HG02884 (cell line): ENCODE data around the gene WDR91.
A peak's percentile ranks its signal among the peaks of the same experiment; 100 is the strongest.

Experiments
- ATAC-seq: cut with Tn5 transposase; IDR thresholded peaks from one replicate; pipeline ENCODE4 v1.9.1; 2021; ENCODE audit warnings: mild to moderate bottlenecking, moderate library complexity; ENCODE audit not compliant: unreplicated experiment

WDR91 gene

GRCh38 chr7:135200821-135201331 is 10.4 kb downstream of the WDR91 start:
- ATAC-seq: no peak

- no peak for ATAC-seq
These were observed 11.9 kb downstream of the WDR91 start for GRCh38 chr7:135199439-135199838.

DNA sequence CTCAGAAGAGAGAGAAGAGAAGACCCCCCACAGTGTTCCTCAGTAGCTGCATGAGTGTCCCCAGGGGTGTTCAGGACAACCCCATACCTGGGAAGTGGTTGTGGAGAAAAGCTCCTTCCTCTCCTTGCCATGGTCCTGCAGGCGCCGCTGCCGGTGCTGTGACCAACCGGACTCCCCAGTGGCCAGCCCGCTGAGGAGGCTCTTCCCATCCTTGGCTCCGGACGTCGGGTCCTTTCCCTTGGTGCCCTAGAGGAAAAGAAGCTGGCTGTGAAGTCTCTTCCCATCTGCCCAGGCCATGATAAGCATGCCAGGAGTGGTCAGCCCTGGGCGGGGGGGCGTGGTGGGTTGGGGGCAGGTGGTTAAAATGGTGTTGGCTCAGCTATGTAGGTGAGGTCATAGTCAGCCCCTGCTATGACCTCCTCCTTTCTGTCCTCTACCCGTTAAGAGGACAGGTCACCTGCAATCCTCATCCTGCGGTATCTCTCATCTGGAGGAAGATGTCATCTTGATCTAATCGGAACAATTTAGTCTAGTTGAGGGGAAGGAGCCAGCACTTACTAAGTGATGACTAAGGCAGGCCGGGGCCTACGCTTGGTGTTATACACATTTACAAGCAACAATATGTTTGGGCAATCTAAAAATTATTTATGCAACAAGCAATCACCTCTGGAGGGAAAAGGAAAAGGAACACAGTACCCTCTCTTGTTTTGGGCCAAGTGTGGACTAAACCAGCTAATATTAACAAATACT is 13.2 kb downstream of the WDR91 start:
- no peak for ATAC-seq

- no peak for ATAC-seq
These were observed 14.0 kb downstream of the WDR91 start for GRCh38 chr7:135197343-135197742.

GRCh38 chr7:135195968-135196629 is 15.2 kb downstream of the WDR91 start:
- no peak for ATAC-seq

DNA sequence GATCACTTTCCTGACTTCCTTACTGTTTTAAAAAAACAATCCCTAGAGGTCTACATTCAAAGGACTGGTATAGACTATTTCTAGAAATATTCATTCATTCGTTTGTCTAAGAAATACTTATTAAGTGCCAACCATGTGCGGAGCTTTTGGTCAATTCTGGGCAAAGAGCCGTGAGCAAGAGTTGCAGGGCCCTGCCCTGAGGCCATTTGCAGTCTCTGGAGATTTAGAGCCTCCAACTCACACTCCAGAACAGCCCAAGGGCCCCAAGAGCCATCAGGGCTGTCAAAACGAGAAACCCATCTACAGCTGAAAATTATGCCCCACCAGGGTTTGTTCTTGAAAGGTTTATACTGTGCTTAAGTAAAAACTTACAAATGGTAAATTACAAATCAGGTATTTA is 16.2 kb downstream of the WDR91 start:
- ATAC-seq: no peak

GRCh38 chr7:135194494-135195095 is 16.7 kb downstream of the WDR91 start:
- no peak for ATAC-seq

- no peak for ATAC-seq
These were observed 17.7 kb downstream of the WDR91 start for GRCh38 chr7:135193615-135194081.

DNA sequence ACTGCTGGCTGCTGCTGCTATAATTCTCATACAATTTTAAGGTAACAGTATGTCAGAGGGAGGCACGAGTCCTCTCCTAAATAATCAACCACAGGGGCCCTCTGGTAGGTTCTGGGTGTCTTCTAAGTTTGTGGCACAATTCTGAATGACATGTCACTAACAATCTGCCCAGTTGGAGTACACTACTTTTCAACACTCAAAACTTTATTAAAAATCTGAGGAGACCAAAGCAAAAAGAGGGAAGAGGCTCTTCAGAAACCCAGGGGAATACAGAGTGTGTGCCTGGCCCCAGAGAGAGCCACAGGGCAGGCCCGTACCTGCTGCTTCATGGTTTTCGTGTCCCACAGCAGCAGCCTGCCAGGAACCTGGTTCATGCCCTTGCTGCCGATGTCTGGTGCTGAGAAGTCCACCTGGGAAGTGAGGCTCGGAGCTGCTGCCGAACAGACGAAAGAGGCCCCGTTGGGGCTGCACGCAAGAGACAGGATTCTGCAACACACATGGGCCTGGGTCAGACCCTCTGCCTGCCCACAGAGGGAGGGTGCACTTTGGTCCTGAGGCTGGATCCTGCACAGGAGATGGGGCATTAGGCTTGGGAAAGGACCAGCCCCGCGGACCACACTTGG is 18.3 kb downstream of the WDR91 start:
- ATAC-seq: no peak

DNA sequence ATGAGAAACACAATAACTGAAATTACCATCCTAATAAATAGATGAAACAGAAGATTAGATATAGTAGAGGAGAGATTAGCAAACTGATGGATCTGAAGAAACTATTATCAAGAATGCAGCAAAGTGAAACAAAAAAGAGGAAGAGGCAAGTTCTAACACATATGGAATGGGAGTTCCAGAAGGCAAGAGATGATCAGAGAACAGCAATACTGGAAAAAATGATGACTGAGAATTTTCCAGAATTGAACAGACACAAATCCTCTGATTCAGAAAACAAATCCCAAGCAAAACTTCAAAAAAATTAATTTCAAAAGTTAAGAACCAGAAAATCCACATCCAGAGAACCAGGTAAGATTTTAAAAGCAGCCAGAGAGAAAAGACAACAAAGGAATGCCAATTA is 20.6 kb downstream of the WDR91 start:
- no peak for ATAC-seq

DNA sequence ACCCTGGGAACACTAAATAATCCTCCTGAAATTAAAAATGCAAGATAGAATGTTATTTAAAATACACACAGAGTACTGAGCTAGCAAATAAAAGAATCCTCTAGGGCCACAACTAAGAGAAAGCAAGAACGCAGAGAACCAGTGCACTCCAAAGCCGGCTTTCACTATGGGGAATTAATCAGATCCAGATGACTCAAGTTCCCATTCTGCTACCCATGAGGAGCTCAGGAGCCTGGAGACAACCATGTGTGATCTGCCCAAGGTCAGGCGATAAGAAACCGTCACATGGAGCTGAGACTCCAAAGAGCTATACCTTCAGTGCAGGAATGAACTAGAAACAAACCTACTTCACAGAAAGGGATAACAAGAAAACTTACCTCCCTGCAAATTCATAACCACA is 21.4 kb downstream of the WDR91 start:
- ATAC-seq: no peak

DNA sequence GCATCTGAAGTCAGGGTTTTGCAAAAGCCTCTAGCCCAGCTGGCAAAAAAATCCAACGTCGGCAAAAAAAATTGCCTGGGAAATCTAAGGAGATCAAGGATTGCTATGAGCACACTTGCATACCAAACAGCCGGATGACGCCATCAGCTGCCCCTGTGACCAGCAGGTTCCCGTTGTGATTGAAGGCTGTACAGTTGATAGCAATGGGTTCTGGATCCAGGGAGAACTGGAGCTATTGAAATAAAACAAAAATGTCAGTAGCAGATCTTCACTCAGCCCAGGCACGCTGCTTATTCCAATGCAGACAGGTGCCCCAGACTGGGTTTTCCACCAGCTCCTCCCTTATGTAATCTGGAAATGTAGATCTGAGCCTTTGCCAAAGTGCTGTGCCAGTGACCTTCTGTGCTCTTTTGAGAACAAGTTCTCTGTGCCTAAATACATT is 22.1 kb downstream of the WDR91 start:
- ATAC-seq: no peak

DNA sequence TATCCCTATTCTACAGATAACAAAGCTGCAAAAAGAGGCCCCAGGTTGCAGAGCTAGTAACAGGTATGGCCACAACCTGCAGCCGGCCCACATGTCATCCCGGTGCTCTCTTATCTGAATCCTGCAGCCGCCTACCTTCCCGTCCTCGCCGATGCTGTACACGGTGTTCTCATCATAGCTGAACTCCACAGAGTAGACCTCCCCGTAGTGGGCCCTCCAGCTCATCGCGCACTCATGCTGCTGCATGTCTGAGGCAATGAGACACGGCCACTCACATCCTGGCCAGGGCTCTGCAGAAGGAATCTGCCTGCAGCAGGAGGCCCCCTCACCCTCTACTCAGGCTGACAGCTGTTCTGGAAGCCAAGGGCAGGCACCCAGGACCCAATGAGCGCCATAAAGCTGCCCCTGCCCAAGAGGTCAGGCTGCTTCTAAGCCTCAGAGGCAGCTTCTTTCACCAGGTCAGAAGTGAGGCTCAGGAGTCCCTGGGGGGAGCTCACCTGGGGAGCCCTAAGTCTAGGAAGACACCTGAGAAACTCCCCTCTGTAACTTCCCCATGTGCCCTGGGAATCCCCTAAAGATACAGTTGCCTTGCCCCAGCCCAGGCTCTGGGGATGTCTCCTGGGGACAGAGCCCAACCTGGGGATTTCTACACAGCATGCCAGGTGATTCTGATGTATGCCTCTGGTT is 22.9 kb downstream of the WDR91 start:
- no peak for ATAC-seq

- peak; percentile 52 for ATAC-seq
These were observed 24.5 kb downstream of the WDR91 start for GRCh38 chr7:135186841-135187253.

GRCh38 chr7:135186261-135186540 is 25.1 kb downstream of the WDR91 start:
- no peak for ATAC-seq

DNA sequence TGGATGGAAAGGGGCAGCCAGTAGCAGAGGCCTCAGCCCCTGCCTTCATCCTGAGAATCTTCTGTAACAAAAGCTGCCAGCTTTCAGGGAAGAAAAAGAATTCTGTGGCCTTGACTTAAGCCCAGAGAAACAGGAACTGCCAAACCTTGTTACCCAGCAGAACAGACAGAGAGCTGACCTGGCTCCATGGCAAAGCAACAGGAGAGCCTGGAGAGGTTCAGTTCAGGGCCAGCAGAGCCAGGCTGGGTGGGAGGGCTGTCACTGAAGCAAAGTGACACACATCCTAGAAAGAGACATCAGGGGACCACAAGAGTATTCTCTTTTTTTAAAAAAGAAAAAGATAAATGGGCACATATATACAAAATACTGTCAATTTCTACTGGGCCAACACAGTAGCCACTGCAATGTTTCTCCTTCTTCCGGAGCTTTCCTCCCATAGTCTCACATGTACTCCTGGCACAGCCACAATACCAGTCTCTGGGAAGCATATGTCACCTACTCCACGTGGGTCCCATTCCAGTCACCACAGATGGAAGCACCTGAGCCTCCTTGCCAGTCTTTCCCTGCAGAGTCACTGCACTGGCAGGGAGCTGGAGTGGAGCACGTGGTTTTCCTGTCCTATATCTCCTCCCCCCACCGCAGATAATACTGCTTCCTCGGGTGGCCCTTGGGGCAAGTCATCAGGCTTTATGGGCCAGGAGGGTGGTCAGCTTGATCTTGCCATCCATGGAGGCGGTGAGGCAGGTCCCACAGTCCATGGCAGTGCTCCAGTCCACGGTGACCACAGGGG is 25.7 kb downstream of the WDR91 start:
- no peak for ATAC-seq

DNA sequence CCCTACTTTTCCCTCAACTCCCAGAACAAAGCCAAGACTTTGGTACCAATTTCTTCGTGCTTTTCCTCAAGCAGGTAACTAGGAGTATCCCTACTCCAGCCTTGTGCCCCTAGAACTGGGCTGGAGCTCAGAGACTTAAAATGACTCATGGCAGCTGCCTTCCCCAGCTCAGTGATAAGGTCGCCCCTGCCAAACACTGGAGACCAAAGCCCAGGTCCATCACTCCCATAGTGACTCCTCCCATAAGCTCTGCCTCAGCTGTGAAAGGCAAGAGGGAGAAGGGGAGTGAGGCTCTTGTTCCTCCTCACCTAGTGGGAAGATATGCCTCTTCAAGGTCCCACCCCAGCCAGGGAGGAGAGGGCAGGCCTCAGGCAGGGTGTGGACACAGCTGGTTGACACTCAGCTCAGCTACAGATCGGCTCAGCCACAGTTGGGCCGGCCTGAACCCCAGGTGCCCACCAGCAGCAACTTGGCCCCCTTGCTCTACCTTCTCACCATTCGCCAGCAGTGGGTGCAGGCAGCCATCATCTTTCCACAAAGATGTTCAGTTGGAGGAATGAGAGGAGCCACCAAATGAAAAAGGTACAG is 27.0 kb downstream of the WDR91 start:
- ATAC-seq: no peak

GRCh38 chr7:135183478-135183877 is 27.8 kb downstream of the WDR91 start:
- ATAC-seq: no peak

DNA sequence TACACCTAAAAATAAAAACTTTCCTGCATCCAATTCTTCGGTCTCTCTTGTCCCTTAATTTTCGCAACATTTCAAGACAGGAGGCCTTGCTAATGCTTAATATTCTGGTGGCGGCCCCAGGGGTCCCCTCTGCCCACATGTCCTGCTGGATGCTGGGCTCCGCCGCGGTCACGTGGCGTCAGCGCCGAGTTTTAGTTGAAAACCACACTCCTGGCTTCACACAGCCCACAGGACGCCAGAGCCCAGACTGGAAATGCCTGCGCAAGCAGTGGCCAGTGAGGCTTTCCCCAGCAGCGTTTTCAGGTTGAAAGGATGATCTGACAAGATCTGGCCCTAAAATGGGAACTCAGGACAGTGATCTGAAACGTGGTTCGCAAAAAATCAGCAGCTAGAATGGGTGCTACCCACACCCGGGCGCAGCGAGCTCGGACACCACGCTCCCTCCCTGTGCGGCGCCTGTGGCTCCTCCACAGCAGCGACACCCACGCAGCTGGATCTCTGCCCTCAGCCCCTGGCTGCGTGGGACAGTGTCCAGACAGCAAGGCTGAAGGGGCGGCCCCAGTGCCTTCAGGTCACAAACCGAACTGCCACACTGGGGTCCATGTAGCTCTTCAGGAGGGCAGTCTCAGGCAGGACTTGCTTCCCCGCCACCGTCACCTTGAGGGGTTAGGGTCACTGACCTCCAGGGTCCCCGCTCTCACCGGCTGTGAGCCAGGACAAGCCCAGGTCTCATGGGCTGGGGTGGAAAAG is 29.2 kb downstream of the WDR91 start:
- no peak for ATAC-seq
